Measurements from ENCODE around the gene PCYOX1L. TPM values are rescaled to one million over a fixed set of nuclear protein-coding genes. Genes with fewer than 3 reads are reported as not detected.

Gene PCYOX1L
- total RNA-seq, 1 experiment from 2014 or later, result 15.3 TPM

DNA sequence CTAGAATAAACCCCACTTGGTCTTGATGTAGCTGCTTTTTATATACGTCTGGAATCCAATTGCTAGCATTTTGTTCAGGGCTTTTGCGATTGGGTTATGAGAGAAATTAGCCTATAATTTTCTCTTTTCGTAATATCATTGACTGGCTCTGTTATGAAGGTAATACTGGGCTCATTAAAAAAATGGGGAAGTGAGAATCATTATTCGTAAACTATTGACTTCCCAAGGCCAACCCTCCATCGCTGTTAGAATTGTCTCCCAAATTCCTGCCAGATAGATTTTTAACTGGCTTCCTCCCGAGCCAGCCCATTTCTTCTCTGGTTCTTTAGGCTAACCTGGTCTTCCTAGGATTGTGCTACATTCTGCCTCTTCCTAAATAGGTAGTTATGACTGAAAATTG is 48.5 kb upstream of the PCYOX1L start:
- Mint-ChIP-seq H3K4me1 (peaks cover 10 to 13% of the 10 kb centered on the region in 2 experiments), H3K27ac (no peak overlapping the region), H3K9me3 (no peaks in the 10 kb centered on the region), H3K4me3 (no peak overlapping the region), H3K27me3 (ENCODE audit: low read depth) (no peaks in the 10 kb centered on the region; the same call in none of the 2 replicates), H3K36me3 (ENCODE audit: insufficient read depth in 1 of 3, low read depth in 3 of 3) (no peaks in the 10 kb centered on the region)
- Histone ChIP-seq H3K23ac (ENCODE audit: insufficient read length, low read depth, low read length) (no peak overlapping the region), H2BK20ac (ENCODE audit: low read depth, low read length, poor library complexity, severe bottlenecking) (no peak overlapping the region), H3K4ac (ENCODE audit: low read depth, low read length) (no peak overlapping the region), H4K8ac (replicated peaks; ENCODE audit: insufficient read length, low read depth, low read length) (no peak overlapping the region), H3K56ac (ENCODE audit: insufficient read length, low read depth, low read length) (no peak overlapping the region), H3T11ph (ENCODE audit: low read length) (no peak overlapping the region), H2BK15ac (ENCODE audit: low read depth, low read length) (no peak overlapping the region), H3K79me1 (ENCODE audit: insufficient read depth, low read depth, low read length, poor library complexity, severe bottlenecking) (no peaks in the 10 kb centered on the region), H3K4me2 (ENCODE audit: insufficient read depth, insufficient read length, low read length) (no peak overlapping the region), H4K20me1 (ENCODE audit: control insufficient read depth, insufficient read depth, insufficient read length) (no peaks in the 10 kb centered on the region), H2BK5ac (ENCODE audit: insufficient read length, low read length) (no peak overlapping the region), H3K27ac (ENCODE audit: insufficient read length, low read depth, low read length) (no peak overlapping the region), H2AFZ (ENCODE audit: low read length) (no peak overlapping the region), H3K9ac (ENCODE audit: extremely low read depth, insufficient read length, low read length) (no peak overlapping the region), H3K23me2 (ENCODE audit: insufficient read length, low read depth, low read length, poor library complexity, severe bottlenecking) (no peaks in the 10 kb centered on the region), H2AK5ac (ENCODE audit: insufficient read length, low read length) (no peak overlapping the region), H3K4me1 (ENCODE audit: insufficient read depth, low read length) (no peaks in the 10 kb centered on the region), H2BK12ac (ENCODE audit: insufficient read length, low read depth, low read length) (no peak overlapping the region), H4K91ac (ENCODE audit: insufficient read length, low read depth, low read length) (no peak overlapping the region), H2BK120ac (ENCODE audit: low read depth, low read length, poor library complexity, severe bottlenecking) (no peak overlapping the region), H3K9me3 (ENCODE audit: control insufficient read depth, low read depth, low read length) (no peaks in the 10 kb centered on the region), H3K27me3 (ENCODE audit: insufficient read depth, low read length) (no peaks in the 10 kb centered on the region), H3K18ac (ENCODE audit: insufficient read length, low read depth, low read length) (no peak overlapping the region), H4K5ac (ENCODE audit: insufficient read length, low read depth, low read length) (no peak overlapping the region), H3K79me2 (ENCODE audit: insufficient read depth, low read length) (no peaks in the 10 kb centered on the region), H3K14ac (ENCODE audit: insufficient read depth, low read length) (no peak overlapping the region)
- TF ChIP-seq CTCF (conservative IDR thresholded peaks at IDR 0.05), result no peak
- no peak for DNase-seq
- WGBS (ENCODE audit: extremely low coverage, insufficient read length, low lambda C conversion rate), result no CpG with 5 or more reads among the region's 6 CpGs

Data from H9 (cell line).